ENCODE measurements around the gene UXS1.
"Not testable (repeated sequence)": the region's sequence is repeated elsewhere in the genome, so short reads cannot be mapped to it uniquely, and the experiment has no call there.

UXS1 gene

GRCh38 chr2:106193977-106194778 lies at the start of gene UXS1:
UXS1 (minus strand) TSS chr2:106194301; CDS start chr2:106194241, 60 bp downstream.
- DNase-seq (ENCODE audit: low read depth): peak; percentile 99

DNA sequence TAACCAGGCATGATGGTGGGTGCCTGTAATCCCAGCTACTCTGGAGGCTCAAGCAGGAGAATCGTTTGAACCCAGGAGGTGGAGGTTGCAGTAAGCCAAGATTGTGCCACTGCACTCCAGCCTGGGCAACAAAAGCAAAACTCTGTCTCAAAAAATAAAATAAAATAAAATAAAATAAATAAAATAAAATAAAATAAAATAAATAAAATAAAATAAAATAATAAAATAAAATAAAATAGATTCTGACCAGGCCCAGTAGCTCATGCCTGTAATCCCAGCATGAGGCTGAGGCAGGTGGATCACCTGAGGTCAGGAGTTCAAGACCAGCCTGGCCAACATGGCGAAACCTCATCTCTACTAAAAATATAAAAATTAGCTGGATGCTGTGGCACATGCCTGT lies 45.4 kb upstream of the UXS1 start:
- not testable (repeated sequence) for DNase-seq (ENCODE audit: low read depth)

DNA sequence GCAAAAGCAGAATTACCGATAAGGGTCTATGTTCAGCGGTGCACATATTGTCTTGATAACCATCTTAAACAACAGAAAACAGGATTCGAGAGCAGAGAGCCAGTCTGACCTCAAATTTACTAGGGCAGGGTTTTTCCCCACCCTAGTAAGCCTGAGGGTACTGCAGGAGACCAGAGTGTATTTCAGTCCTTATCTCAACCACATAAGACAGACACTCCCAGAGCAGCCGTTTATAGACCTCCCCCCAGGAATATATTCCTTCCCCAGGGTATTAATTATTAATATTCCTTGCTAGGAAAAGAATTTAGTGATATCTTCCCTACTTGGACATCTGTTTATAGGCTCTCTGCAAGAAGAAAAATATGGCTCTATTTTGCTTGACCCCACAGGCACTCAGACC lies 41.3 kb upstream of the UXS1 start:
- DNase-seq (ENCODE audit: low read depth): not testable (repeated sequence)

GRCh38 chr2:106233350-106233706 lies 39.2 kb upstream of the UXS1 start:
- no peak for DNase-seq (ENCODE audit: low read depth)

DNA sequence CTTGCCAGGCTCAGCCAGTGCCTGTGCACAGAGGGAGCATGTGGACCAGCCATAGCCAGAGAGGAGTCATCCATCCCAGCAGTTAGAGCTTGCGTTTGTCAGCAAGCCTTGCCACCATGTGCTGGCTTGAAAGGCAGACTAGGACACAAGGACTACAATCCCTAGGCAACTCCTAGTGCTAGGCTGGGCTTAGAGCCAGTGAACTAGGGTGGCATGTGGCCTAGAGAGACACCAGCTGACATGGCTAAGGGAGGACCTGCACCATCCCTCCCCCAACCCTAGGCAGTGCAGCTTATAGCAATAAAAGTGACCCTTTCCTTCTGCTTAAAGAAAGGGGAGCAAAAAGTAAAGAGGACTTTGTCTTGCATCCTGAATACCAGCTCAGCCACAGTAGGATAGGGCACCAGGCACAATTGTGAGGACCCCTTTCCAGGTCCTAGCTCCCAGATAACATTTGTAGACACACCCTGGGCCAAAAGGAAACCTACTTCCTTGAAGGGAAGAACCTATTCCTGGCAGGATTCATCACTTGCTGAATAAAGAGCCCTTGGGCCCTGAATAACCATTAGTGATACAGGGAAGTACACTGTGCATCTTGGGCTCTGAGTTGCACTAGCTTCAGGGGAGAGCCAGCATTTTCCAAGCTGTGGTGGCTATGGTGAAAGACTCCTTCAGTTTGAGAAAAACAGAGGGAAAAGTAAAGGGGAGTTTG lies 38.7 kb upstream of the UXS1 start:
- no peak for DNase-seq (ENCODE audit: low read depth)

- DNase-seq (ENCODE audit: low read depth): no peak
Measured at GRCh38 chr2:106223347-106223746, 29.2 kb upstream of the UXS1 start.

DNA sequence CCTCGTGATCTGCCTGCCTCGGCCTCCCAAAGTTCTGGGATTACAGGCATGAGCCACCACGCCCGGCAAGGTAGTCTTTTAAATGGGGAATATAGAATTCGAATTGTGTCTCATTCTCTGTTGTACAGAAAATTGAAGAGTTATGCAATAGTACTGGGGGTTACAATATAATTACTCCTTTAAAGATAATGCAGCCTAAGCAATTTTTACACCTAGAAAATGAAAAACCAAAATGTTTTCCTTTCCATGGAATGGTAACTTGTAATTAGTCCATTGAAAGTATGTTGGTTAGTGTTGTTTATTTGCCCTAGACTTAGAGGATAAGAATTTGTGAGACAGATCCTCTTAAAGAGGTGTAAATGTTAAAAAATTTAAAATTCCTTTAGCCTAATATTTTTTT lies 28.0 kb upstream of the UXS1 start:
- DNase-seq (ENCODE audit: low read depth): not testable (repeated sequence)

- no peak for DNase-seq (ENCODE audit: low read depth)
Measured at GRCh38 chr2:106219813-106220212, 25.7 kb upstream of the UXS1 start.

DNA sequence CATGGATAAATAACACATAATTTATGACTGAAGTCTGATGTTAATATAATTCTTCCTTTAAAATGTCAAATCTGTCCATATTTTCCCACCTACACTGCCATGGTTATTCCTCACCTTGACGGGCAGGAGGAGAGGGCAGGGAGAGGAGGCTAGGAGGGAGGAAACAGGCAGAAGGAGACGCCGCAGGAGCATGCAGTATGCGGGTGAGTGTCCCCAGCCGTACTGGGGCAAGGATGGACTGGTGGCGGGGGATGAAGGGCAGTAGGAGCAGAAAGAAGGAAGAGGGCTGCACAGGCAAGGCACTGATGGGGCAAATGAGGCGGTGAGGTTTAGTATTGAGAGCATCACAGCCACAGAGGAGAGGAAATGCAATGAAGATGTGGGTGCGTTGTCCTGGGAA lies 25.1 kb upstream of the UXS1 start:
- not testable (repeated sequence) for DNase-seq (ENCODE audit: low read depth)

- no peak for DNase-seq (ENCODE audit: low read depth)
Measured at GRCh38 chr2:106208874-106209273, 14.8 kb upstream of the UXS1 start.

GRCh38 chr2:106208399-106208798 lies 14.3 kb upstream of the UXS1 start:
- DNase-seq (ENCODE audit: low read depth): no peak

DNA sequence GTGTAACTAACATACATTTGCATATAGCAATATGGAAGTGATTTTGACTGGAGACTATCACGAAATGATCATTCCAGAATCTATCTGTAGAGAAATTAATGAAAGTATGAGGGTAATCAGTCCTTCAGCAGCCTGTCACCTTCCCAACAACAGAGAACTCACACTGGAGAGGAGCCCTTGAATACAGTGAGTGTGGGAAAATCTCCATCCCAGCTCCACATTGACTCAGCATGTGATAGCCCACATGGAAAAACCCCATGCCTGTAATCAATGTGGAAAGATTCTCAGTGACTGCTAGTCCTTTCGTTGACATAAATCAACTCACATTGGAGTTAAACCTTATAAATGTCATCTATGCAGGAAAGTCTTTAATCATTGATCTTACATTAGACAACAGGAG lies 13.1 kb upstream of the UXS1 start:
- DNase-seq (ENCODE audit: low read depth): no peak

DNA sequence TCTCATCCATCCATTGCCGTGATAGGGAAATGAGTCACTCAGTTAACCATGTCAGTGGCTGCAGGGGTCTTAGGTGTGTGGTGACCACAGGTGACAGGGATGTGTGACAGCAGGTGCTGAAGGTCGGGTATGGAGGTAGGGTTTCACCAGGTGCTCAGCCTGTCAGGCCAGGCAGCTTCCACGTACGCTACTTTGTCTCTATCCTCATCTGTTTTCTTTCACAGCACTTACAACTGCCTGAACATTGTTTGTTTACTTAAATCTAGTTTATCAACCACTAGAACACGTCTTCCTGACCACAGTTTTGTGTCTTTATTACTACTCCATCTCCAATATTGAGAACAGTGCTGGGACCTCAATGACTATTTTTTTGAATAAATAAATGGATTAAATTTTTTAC lies 11.4 kb upstream of the UXS1 start:
- DNase-seq (ENCODE audit: low read depth): no peak

DNA sequence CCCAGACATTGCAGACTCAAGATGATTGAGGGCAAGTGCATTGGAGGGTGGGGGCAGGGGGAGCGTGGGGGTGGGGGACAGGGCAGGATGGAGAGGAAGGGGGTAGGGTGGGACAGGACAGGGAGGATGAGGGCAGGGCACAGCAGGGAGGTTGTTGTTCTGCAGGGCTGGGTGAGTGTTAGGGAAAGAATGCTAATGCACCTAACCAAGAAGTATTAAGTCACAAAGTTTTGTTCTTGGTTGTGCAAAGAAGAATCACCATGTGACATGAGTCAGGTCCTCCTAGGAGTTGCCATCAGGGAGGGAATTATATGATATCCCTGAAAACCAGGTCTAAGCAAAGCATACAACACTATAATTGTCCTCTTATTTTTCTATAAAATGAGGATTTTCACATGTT lies 10.4 kb upstream of the UXS1 start:
- DNase-seq (ENCODE audit: low read depth): not testable (repeated sequence)

- DNase-seq (ENCODE audit: low read depth): no peak
Measured at GRCh38 chr2:106201661-106202060, 7.6 kb upstream of the UXS1 start.

DNA sequence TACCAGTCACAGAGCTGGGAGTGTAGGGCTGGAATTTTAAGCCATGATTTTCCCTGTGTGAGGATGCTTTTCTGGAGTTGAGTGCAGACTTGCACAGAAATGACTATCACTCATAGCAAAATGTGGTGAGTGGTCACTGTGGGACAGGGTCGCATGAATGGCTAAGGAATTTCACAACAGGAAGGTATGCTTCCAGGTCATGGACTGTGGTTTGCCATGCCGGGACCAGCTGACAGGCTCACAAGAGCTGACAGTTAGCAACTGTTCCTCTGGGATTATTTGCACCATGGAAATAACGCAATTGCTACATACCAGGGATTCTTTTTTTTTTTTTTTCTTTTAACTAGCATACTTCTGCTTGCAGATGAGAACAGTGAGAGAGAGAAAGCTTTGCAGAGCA lies 3.8 kb upstream of the UXS1 start:
- DNase-seq (ENCODE audit: low read depth): no peak

- no peak for DNase-seq (ENCODE audit: low read depth)
Measured at GRCh38 chr2:106195981-106196380, 1.9 kb upstream of the UXS1 start.

DNA sequence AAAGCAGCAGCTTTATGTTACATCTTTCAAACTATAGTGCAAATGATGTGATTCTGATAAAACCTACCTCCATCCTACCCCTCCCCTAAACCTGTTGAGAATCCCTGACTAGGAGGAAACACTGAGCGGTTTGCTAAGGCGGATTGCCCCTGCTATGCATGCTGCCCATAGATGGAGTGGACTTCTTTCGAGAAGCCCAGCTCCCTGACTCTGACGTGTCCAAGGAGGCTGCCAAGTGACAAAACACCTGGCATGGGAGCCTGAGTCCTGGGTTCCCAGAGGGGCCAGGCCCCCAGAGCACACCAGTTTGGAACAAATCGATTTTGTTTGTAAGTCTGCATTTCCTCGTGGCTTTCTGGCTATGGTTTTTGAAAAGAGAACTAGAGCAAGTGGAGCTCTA lies 1.4 kb upstream of the UXS1 start:
- DNase-seq (ENCODE audit: low read depth): no peak

GRCh38 chr2:106193690-106193976 lies 468 bp downstream of the UXS1 start:
- DNase-seq (ENCODE audit: low read depth): no peak

GRCh38 chr2:106192752-106193689 lies 1.1 kb downstream of the UXS1 start:
- peak; percentile 22 for DNase-seq (ENCODE audit: low read depth)

DNA sequence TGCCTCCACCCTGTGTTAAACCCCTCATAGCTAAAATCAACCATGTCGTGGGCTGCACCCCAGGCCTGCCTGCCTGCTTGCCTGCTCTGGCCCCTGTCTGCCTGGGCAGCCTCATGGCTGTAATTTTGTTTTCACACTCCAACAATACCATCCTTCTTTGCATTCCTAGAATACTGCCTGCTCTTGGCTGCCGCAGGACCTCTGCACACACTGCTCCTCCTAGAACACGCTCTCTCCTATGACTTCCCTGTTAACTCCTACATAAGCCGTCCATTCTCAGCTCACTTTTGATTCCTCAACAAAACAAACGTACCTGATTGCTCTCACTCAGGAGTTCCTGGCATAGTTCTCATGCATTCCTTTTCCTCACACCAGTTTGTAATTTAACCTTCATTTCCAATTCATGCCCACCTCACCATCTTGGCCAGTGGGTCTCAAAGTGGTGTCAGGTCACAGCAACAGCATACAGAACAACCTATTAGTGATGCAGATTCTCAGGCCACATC lies 2.5 kb downstream of the UXS1 start:
- DNase-seq (ENCODE audit: low read depth): no peak

- DNase-seq (ENCODE audit: low read depth): no peak
Measured at GRCh38 chr2:106189764-106190468, 4.2 kb downstream of the UXS1 start.
